ENCODE data around the gene CHPF.

The CHPF gene

GRCh38 chr2:219567791-219568361 is 24.3 kb upstream of the CHPF start:
- DNase-seq = no peak

GRCh38 chr2:219567131-219567530 is 23.5 kb upstream of the CHPF start:
- DNase-seq = no peak

- no peak for DNase-seq
These were observed 23.0 kb upstream of the CHPF start for GRCh38 chr2:219566640-219567039.

DNA sequence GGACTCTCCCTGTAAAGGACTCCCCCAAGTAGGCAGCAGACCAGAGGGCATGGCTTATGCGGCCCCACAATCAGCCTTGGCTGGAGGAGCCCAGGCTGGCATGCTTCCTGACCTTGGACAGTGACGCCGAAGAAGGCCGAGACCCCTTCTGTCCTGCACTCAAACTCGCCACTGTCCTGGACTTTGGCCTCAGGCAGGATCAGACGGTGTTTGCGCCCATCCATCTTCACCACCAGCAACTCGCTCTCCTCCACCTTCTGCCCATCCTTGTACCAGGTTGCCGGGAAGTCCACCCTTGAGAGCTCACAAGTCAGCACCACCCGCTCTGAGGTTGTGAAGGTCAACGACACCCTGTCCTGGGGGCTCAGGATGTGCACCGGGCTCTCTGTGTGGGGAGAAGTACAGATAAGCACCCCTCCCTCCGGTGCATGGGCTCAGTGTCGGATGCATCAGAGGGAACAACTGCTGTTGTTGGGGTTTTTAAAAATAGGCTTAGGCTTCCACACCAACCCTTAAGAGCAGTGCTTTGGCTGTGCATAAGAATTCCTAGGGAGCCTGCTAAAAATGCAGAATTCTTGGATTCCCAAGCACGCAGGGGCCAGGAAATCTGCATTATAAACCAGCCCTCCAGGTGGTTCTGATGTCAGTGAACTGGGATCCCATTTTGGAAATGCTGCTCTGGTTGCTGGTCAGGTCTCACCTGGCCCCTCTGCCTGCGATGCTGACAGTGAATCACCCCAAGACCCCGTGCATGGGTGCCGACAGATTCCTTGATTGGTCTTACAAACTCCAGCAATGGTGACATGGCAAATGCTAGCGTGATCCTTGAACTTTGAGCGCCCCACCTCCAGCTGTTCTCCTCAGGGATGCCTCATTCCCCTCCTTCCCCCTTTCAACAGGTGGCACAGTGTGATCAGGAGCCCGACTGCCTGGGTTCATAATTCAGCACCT is 21.8 kb upstream of the CHPF start:
- no peak for DNase-seq

GRCh38 chr2:219563271-219563928 is 19.8 kb upstream of the CHPF start:
- DNase-seq = no peak

GRCh38 chr2:219562049-219563020 is 18.7 kb upstream of the CHPF start:
- DNase-seq = no peak

DNA sequence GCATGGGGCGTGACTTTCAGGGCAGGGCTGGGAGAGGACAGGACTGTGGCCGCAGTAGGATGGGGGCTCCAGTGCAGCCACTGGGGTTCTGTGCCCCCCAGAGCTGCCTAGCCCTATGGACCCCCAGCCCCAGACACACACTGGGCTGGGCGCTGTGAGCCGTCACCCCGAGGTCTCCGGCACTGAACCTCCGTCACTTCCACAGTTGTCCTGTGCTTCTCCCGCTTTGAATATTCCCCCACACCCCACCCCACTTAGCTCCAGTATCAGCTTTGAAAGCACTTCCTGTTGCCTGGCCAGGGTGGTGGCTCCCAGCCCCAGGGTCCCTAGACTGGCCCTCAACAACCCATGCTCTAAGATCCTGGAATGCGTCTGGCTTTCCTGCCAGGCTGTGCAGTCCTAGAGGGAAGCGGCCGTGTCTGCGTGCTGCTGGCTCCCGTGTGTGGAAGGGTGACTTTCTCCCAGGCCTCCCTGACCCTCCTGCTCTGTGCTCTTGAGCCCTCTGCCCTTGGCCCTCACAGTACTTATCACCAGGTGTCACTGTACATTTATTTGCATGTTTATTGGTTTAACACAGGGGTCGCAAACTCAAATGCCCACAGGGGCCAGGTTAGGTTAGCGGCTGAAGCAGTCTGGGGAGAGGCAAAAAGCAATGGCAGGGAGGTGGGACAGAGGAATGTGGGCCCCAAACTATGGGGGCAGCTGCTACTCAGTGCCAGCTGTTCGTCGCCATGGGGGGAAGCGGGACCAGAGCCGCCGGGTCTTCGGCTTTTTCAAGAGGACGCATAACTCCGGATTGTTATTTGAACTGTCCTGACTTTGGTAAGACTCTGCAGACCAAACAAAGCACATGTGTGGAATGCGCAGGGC is 17.8 kb upstream of the CHPF start:
- DNase-seq = no peak

- no peak for DNase-seq
These were observed 17.2 kb upstream of the CHPF start for GRCh38 chr2:219560893-219561178.

DNA sequence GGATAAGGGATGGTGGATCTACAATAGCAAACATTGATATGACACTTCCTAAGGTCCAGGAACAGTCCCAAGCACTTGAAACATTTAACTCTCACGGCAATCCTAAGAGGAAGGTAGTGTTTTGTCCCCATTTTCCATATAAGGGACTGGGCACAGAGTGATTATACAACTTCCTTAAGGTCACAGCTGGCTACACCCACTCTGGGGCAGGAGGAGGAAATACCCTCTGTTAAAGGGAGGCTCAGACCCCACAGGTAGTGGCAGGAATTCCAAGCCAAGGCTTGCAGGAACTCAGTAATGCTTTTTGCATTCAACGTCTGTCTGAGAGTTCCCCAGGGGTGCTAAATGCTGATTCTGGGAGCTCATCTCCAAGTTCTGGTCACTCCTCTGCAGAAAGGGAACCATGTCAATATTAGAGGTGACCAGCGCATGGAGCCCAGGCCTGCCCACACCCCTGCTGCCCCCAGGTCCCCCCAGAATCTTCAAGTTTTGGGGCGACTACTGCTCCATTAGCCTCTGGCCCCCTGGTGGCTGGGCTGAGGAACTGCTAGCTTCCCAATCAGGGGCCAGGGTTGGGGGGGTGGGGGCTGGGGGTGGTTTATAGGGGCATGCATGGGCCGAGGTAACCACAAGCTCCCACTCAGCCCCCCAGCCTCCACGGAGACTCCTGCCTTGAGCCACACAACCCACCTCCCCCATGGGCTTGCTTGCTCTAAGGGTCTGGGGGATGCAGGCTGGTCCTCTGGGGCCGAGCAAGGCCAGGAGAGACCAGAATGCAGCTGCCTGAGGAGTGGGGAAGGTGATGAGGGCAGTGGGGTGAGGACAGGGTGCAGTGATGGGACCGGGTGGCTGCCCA is 16.7 kb upstream of the CHPF start:
- no peak for DNase-seq

- no peak for DNase-seq
These were observed 15.7 kb upstream of the CHPF start for GRCh38 chr2:219559156-219559915.

DNA sequence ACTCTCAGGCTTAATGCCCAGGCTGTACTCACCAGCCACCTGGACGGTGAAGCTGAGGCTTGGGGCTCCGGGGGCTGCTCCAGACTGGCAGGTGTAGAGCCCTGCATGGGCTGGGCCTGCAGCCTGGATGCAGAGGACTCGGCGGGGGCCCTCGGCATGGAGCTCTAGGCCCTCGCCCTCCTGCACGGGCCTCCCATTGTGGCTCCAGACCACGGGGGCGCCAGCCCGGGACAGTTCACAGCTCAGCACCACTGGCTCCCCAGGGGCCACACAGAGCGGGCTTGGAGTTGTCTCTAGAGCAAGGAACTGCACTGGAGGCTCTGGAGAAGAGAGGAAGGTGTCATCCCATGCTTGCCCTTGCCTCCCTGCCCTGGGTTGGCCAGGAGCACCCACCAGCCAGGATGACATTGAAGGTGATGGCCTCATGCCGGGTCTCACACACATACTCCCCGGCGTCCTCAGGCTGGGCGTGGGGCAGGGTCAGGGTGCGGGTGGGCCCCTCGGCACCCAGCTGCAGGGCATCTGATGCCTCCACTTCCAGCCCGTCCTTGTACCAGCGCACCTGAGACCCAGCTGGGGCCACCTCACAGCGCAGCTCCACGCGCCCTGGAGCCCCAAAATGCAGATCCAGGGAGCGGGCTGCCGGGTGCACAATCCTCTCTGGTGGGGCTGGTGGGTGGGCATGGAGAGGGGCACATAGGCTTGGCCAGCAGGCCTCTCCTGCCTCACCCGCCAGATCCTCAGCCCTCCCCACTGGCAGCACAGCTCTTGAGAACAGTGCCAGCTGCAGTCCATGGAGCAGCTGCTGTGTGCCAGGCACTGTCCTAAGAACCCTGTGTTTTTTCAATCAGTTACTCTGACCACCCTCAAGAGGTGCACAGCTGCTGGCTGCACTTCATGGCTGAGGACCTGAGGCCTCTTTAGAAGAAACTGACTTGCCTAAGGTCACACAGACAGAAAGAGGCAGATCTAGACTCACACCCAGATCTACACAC is 14.5 kb upstream of the CHPF start:
- no peak for DNase-seq

- no peak for DNase-seq
These were observed 13.7 kb upstream of the CHPF start for GRCh38 chr2:219557320-219557719.

DNA sequence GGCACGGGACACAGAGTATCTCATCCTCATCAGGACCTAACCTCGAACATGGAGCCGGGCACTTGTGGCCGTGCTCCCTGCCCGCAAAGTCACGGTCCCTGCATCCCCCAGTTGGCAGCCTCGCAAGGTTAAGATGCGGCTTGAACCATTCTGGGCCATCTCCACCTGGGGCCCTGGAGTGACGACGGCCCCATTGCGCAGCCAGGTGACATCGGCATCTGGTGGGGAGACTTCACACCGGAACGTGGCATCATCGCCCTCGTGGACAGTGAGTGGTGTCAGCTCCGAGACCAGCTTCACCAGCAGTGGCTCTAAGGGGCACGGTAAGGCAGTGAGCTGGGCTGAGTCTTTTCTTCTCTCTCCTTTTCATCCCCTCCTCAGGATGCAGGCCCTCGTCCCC is 12.8 kb upstream of the CHPF start:
- DNase-seq = no peak

DNA sequence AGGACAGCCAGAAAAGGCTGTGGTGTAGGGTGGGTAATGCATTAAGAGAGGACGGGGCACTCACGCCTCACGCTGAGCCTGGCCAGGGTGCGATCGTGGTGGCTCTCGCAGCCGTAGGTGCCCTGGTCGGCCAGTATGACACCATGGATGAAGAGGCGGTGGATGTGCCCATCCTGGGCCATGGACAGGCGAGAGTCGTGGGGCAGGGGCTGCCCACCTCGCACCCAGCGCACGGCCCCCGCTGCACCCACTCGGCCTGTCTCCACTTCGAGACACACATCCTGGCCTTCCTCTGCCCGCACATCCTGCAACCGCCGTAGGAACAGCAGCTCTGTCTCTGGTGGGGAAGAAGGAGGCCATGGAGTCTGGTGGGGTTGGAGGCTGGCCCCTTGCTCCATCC is 12.3 kb upstream of the CHPF start:
- DNase-seq = no peak

- no peak for DNase-seq
These were observed 10.7 kb upstream of the CHPF start for GRCh38 chr2:219554350-219554749.

DNA sequence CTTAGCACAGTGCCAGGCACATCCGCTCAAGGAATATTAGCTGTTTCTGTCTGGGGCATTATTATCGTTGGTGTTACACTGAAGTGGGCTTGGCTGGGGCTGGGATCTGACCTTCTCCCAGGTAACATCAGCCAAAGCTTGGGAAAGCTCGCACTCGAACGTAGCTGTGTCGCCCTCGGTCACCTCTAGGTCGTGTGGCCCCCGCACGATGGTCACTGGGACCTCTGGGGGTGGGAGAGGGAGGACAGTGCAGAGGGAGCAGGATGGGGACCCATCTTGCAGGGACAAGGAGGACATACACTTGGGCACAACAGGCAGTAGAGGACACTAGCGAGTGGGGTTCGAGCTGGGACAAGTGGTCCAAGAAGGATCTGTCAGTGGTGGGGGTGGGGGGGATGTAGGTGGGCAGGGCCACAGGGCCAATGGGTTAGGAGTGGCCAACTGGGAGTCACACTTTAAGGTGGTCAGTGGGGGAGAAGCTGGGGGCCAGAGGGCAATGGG is 9.9 kb upstream of the CHPF start:
- no peak for DNase-seq

GRCh38 chr2:219553168-219553417 is 9.5 kb upstream of the CHPF start:
- no peak for DNase-seq

DNA sequence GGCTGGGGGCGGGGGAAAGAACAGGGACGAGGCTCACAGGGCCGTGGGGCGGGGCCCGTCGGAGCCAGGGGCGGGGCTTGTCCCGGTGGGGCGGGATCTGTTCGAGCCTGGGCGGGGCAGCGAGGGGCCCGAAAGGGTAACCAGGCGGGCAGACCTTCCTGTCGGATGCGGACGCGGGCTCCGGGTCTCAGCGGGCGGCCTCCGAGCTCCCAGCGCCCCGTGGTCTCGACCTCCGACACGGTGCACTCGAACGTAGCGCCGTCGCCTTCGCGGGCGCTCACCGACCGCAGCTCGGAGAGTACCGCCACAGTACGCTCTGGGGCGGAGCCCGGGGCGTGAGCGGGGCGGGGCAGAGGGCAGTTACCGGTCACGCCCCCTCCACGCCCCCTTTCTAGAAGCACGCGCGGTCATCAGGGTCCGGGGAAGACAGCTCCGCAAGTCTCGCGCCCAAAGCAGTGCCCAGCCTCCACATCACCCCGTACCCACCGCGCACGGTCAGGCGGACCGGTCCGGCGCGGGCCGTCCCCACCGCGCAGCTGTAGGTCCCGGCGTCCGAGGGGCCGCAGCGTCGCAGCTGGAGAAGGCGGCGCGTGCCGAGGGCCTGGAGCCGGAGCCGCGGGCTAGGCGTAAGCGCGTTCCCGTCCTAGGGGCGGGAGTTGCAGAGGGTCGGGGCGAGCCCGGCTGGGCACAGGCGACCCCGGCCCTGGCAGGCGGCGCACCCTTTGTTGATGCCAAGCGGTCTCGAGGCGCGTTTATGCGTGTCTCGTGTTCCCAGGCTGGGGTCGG is 9.0 kb upstream of the CHPF start:
- peak; percentile 92 for DNase-seq

Data from T1000 (cell line).